SJCRH30 (cell line): ENCODE data around the gene BRD2. TPM values are rescaled to one million over a fixed set of nuclear protein-coding genes. Genes with fewer than 3 reads are reported as not detected.

ENCODE experiments used
- DNase-seq, 2 experiments: peaks; one replicate each; pipeline ENCODE4 v3.0.0-alpha.2; 2015 to 2020
- H3K27ac ChIP-seq: fragments of 250-450 bp; sonication (Bioruptor Pico); 2 replicates; pipeline ENCODE4 v1.5.1; 2020; ENCODE audit warnings: mild to moderate bottlenecking, moderate library complexity
- H3K27me3 ChIP-seq: fragments of 250-450 bp; sonication (Bioruptor Pico); 2 replicates; pipeline ENCODE4 v1.5.1; 2020; ENCODE audit warnings: mild to moderate bottlenecking, moderate library complexity
- H3K36me3 ChIP-seq: fragments of 250-450 bp; sonication (Bioruptor Pico); 2 replicates; pipeline ENCODE4 v1.5.1; 2020; ENCODE audit warnings: mild to moderate bottlenecking, moderate library complexity
- H3K4me1 ChIP-seq: fragments of 250-450 bp; sonication (Bioruptor Pico); 2 replicates; pipeline ENCODE4 v1.5.1; 2020; ENCODE audit warnings: mild to moderate bottlenecking, moderate library complexity
- H3K4me3 ChIP-seq: fragments of 250-450 bp; sonication (Bioruptor Pico); 2 replicates; pipeline ENCODE4 v1.5.1; 2020; ENCODE audit warnings: mild to moderate bottlenecking, moderate library complexity
- H3K9me3 ChIP-seq: fragments of 250-450 bp; sonication (Bioruptor Pico); replicated peaks from 2 replicates; pipeline ENCODE4 v1.5.1; 2020; ENCODE audit warnings: mild to moderate bottlenecking, moderate library complexity
- total RNA-seq: library from RNA; depleted of rRNA; stranded (reverse); fragments of >200 nt; shearing (Covaris generic); gene quantifications from 2 replicates; pipeline ENCODE4 v1.2.3, GENCODE V29; 2014

The BRD2 gene
- total RNA-seq, 1 experiment from 2014 or later: 199 TPM

- DNase-seq: peak in 1 of 2 experiments; percentile 55
- peak overlapping the region; percentile 75 for H3K4me3 ChIP-seq
- peaks cover 78% of the 10 kb centered on the region for H3K36me3 ChIP-seq
- H3K27me3 ChIP-seq: no peaks in the 10 kb centered on the region
- H3K27ac ChIP-seq: no peak overlapping the region
- no peaks in the 10 kb centered on the region for H3K9me3 ChIP-seq
- H3K4me1 ChIP-seq: no peaks in the 10 kb centered on the region
These were observed 5.6 kb downstream of the BRD2 start for GRCh38 chr6:32974016-32974333.

DNA sequence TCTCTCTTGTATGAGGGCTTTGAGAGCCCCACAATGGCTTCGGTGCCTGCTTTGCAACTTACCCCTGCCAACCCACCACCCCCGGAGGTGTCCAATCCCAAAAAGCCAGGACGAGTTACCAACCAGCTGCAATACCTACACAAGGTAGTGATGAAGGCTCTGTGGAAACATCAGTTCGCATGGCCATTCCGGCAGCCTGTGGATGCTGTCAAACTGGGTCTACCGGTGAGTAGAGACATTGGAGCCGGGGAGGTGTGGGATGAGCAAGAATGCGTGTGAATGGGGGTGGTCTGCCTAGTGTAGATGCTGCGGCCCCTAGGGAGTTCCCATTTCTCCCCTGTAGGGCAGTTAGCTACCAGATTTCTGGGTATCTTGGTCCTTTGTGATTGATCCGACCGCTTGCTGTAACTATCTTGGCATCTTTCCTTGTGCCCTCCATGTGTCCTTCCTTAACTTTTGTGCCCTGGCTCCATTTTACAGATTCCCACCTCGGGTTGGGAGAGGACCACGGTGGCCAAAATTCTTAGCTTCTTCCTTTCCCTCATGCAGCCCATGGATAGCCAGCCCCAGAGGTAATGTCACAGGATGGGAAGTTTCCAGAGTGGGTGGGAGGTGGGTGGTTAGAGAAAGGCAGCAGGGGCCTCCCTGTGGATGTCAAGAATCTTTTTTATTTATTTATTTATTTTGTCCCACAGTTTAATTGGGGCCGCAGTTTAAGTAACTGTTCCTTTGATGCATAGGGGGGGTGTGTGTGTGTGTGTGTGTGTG, 6.3 kb downstream of the BRD2 start:
- peaks cover 82% of the 10 kb centered on the region for H3K36me3 ChIP-seq
- H3K27ac ChIP-seq: no peak overlapping the region

GRCh38 chr6:32975886-32976285, 7.5 kb downstream of the BRD2 start:
- H3K9me3 ChIP-seq: no peaks in the 10 kb centered on the region
- H3K27me3 ChIP-seq: no peaks in the 10 kb centered on the region
- H3K4me1 ChIP-seq: no peaks in the 10 kb centered on the region
- no peak overlapping the region for H3K27ac ChIP-seq
- H3K36me3 ChIP-seq: peaks cover 90% of the 10 kb centered on the region
- DNase-seq: no peak
- no peak overlapping the region for H3K4me3 ChIP-seq

More for the DNA sequence above, 6.3 kb downstream of the BRD2 start:
- Histone ChIP-seq H3K4me3 (peak overlapping the region; percentile 75), H3K27me3 (no peaks in the 10 kb centered on the region), H3K4me1 (no peaks in the 10 kb centered on the region), H3K9me3 (no peaks in the 10 kb centered on the region)
- DNase-seq: no peak

- Histone ChIP-seq H3K36me3 (peaks cover 91% of the 10 kb centered on the region), H3K27me3 (no peaks in the 10 kb centered on the region), H3K4me1 (no peaks in the 10 kb centered on the region), H3K27ac (no peak overlapping the region), H3K9me3 (no peaks in the 10 kb centered on the region), H3K4me3 (no peak overlapping the region)
- no peak for DNase-seq
These were observed 8.1 kb downstream of the BRD2 start for GRCh38 chr6:32976334-32977069.

DNA sequence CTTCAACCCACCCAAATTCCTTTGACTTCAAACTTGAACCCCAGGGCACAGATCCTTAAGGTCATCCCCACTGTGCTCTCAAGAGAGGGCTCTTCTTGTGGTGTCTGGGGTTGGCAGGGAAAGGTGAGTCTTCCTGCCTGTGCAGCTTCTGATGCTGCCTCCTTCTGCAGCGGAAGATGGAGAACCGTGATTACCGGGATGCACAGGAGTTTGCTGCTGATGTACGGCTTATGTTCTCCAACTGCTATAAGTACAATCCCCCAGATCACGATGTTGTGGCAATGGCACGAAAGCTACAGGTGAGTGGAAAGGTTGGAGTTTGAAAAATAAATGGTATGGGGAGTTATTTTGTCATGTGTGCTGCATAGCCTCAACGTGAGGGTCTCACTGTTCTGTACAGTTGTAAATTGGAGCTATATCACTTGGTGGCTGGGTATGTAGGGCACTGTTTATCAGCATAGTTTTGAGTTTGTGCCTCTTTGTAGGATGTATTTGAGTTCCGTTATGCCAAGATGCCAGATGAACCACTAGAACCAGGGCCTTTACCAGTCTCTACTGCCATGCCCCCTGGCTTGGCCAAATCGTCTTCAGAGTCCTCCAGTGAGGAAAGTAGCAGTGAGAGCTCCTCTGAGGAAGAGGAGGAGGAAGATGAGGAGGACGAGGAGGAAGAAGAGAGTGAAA, 9.0 kb downstream of the BRD2 start:
- no peaks in the 10 kb centered on the region for H3K9me3 ChIP-seq
- no peaks in the 10 kb centered on the region for H3K4me1 ChIP-seq
- DNase-seq: no peak
- H3K27ac ChIP-seq: no peak overlapping the region
- peaks cover 96% of the 10 kb centered on the region for H3K36me3 ChIP-seq
- H3K27me3 ChIP-seq: no peaks in the 10 kb centered on the region
- H3K4me3 ChIP-seq: no peak overlapping the region

DNA sequence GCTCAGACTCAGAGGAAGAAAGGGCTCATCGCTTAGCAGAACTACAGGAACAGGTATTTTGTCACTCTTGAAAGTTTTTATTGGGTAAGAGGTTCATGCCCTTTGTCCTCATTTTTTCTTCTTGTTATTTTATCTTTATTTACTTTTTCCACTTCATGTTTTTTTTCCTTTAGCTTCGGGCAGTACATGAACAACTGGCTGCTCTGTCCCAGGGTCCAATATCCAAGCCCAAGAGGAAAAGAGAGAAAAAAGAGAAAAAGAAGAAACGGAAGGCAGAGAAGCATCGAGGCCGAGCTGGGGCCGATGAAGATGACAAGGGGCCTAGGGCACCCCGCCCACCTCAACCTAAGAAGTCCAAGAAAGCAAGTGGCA, 9.5 kb downstream of the BRD2 start:
- Histone ChIP-seq H3K27ac (no peak overlapping the region), H3K27me3 (no peaks in the 10 kb centered on the region), H3K36me3 (peaks cover 92% of the 10 kb centered on the region), H3K4me1 (no peaks in the 10 kb centered on the region), H3K9me3 (no peaks in the 10 kb centered on the region), H3K4me3 (no peak overlapping the region)
- no peak for DNase-seq

- Histone ChIP-seq H3K9me3 (no peaks in the 10 kb centered on the region), H3K4me3 (no peak overlapping the region), H3K27ac (no peak overlapping the region), H3K4me1 (no peaks in the 10 kb centered on the region), H3K27me3 (no peaks in the 10 kb centered on the region), H3K36me3 (peaks cover 73% of the 10 kb centered on the region)
- no peak for DNase-seq
These were observed 11.5 kb downstream of the BRD2 start for GRCh38 chr6:32979720-32980487.

- DNase-seq: no peak
- Histone ChIP-seq H3K4me1 (no peaks in the 10 kb centered on the region), H3K27me3 (no peaks in the 10 kb centered on the region), H3K4me3 (no peak overlapping the region), H3K9me3 (no peaks in the 10 kb centered on the region), H3K27ac (no peak overlapping the region), H3K36me3 (peaks cover 66% of the 10 kb centered on the region)
These were observed 12.2 kb downstream of the BRD2 start for GRCh38 chr6:32980488-32981038.

DNA sequence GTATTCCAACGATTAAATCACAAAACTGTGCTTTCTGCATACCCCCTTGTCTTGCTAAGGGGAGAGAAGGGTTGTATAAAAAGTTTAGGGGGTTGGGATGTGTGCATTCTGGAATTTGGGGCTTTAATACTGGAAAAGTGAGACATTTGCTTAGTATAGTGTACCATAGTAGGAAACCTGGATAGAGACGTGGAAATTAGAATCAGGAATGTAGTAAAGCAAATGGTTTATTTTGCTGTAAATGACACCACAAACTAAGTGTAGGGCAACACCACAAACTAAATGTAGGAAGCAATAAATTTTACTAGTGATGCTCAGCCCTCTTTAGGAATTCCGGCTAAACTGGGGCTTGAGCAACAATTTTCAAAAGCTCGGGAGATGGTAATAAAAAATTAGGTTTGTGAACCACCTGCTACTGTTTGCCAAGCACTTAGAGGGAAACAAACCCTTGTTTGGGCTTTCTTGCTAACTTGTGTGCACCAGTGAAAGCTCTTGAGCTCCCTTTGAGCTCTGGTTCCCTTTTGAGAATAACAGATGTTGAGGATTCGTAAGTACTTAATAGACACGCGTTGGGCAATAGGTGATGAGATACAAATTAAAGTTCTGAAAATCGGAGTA, 13.8 kb downstream of the BRD2 start:
- H3K36me3 ChIP-seq: peaks cover 50% of the 10 kb centered on the region
- H3K27ac ChIP-seq: no peak overlapping the region
- no peaks in the 10 kb centered on the region for H3K9me3 ChIP-seq
- peak in 1 of 2 experiments; percentile 41 for DNase-seq
- H3K27me3 ChIP-seq: no peaks in the 10 kb centered on the region
- H3K4me1 ChIP-seq: no peaks in the 10 kb centered on the region
- no peak overlapping the region for H3K4me3 ChIP-seq

- H3K4me3 ChIP-seq: no peak overlapping the region
- no peaks in the 10 kb centered on the region for H3K27me3 ChIP-seq
- no peaks in the 10 kb centered on the region for H3K9me3 ChIP-seq
- H3K4me1 ChIP-seq: no peaks in the 10 kb centered on the region
- DNase-seq: no peak
- H3K36me3 ChIP-seq: peaks cover 43% of the 10 kb centered on the region
- no peak overlapping the region for H3K27ac ChIP-seq
These were observed 14.5 kb downstream of the BRD2 start for GRCh38 chr6:32982702-32983492.

- no peak for DNase-seq
- H3K27ac ChIP-seq: no peak overlapping the region
- no peaks in the 10 kb centered on the region for H3K9me3 ChIP-seq
- H3K4me1 ChIP-seq: no peaks in the 10 kb centered on the region
- H3K36me3 ChIP-seq: peaks cover 37% of the 10 kb centered on the region
- H3K4me3 ChIP-seq: no peak overlapping the region
- H3K27me3 ChIP-seq: no peaks in the 10 kb centered on the region
These were observed 15.1 kb downstream of the BRD2 start for GRCh38 chr6:32983493-32983848.

DNA sequence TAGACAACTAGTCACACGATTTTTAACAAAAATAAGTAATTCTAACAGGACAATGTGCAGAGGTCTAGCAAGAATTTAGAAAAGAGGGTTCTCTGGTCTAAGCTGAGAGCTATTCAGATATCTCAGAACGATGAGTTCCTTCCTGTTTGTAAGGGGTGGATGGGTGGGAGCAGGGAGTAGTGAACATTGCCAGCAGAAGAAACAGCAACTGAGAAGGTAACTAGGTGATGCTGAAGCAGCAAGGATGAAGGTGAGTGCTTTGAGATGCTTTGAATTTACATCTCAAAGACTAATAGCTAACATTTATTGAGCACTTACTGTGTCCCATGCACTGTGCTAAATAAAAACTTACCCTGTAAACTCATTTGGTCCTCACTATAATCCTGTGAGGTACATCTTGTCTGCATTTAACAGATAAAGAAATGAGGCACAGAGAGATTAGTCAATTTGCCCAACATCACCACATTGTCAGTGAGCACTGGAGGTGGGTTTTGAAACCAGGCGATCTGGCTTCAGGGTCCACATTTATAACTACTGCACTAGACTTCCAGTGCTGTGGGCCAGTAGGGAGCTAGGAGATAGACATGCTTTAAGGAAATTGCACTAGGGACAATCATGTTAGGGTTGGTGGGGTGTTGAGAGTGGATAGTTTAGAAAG, 15.7 kb downstream of the BRD2 start:
- no peaks in the 10 kb centered on the region for H3K4me1 ChIP-seq
- peaks cover 33% of the 10 kb centered on the region for H3K36me3 ChIP-seq
- no peak for DNase-seq
- H3K9me3 ChIP-seq: no peaks in the 10 kb centered on the region
- H3K27ac ChIP-seq: no peak overlapping the region
- no peaks in the 10 kb centered on the region for H3K27me3 ChIP-seq
- no peak overlapping the region for H3K4me3 ChIP-seq

GRCh38 chr6:32984622-32985389, 16.4 kb downstream of the BRD2 start:
- Histone ChIP-seq H3K9me3 (no peaks in the 10 kb centered on the region), H3K4me3 (no peak overlapping the region), H3K27me3 (no peaks in the 10 kb centered on the region), H3K27ac (no peak overlapping the region), H3K4me1 (no peaks in the 10 kb centered on the region), H3K36me3 (peaks cover 26% of the 10 kb centered on the region)
- DNase-seq: peak; percentile 81 to 92
